Effector memory CD8-positive, alpha-beta T cell (primary cell): ENCODE results near the gene SPATA20.
A peak's percentile ranks its signal among the peaks of the same experiment; 100 is the strongest.

Experiments
- ATAC-seq: fragments of 150-1000 bp; cut with Tn5 transposase; replicated peaks from 2 replicates; pipeline ENCODE4 v1.10.0; 2021; ENCODE audit warnings: mild to moderate bottlenecking, moderate library complexity
- DNase-seq, 3 experiments: peaks; one replicate each; pipeline ENCODE4 v3.0.0; 2021
- H3K27ac Mint-ChIP-seq, 2 donors: one replicate each; pipeline ENCODE4 v1.8.0; 2022; ENCODE audit warnings: mild to moderate bottlenecking in 2 of 2, mixed read lengths in 2 of 2, moderate library complexity in 2 of 2
- H3K27me3 Mint-ChIP-seq, 2 donors: one replicate each; pipeline ENCODE4 v1.8.0; 2022; ENCODE audit warnings: mixed read lengths in 2 of 2
- H3K36me3 Mint-ChIP-seq: one replicate; pipeline ENCODE4 v1.8.0; 2022; ENCODE audit warnings: mild to moderate bottlenecking, moderate library complexity, mixed read lengths; ENCODE audit not compliant: insufficient read depth
- H3K4me1 Mint-ChIP-seq, 2 donors: one replicate each; pipeline ENCODE4 v1.8.0; 2022; ENCODE audit warnings: low read depth in 2 of 2, mixed read lengths in 2 of 2
- H3K4me3 Mint-ChIP-seq, 2 donors: one replicate each; pipeline ENCODE4 v1.8.0; 2022; ENCODE audit warnings: mild to moderate bottlenecking in 2 of 2, mixed read lengths in 2 of 2, moderate library complexity in 2 of 2
- H3K9me3 Mint-ChIP-seq, 2 donors: one replicate each; pipeline ENCODE4 v1.8.0; 2022; ENCODE audit warnings: mixed read lengths in 2 of 2

The SPATA20 gene

DNA sequence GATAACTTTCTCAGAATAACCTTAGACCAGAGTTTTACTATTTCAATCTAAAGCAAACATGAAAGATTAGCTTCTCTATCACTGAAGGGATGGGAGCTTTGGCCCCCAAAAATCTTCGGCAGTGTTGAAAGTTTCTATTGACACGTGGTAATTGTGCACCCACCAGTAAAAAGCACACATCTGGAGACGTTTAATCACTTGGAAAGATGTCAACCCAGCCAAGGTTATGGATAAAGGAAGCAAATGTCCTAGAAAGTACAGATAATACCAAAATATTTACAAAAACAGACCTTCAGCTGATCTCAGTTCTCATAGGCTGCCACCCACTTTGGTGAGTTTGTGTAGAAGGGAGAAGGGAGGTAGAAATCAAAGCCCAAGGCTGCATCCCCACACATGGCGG is 33.5 kb upstream of the SPATA20 start:
- Mint-ChIP-seq H3K4me3 (no peak overlapping the region), H3K9me3 (no peaks in the 10 kb centered on the region), H3K36me3 (no peaks in the 10 kb centered on the region), H3K27me3 (peaks cover 0 to 6% of the 10 kb centered on the region in 2 donors), H3K4me1 (peaks cover 16 to 17% of the 10 kb centered on the region in 2 donors), H3K27ac (no peak overlapping the region)
- DNase-seq (no peak), ATAC-seq (no peak)

- Mint-ChIP-seq H3K27me3 (peaks cover 0 to 6% of the 10 kb centered on the region in 2 donors), H3K9me3 (no peaks in the 10 kb centered on the region), H3K4me3 (no peak overlapping the region), H3K27ac (no peak overlapping the region), H3K36me3 (no peaks in the 10 kb centered on the region), H3K4me1 (peaks cover 10 to 12% of the 10 kb centered on the region in 2 donors)
- no peak for DNase-seq
- ATAC-seq = no peak
These were observed 32.6 kb upstream of the SPATA20 start for GRCh38 chr17:50514388-50514787.

- no peak for ATAC-seq
- H3K27ac Mint-ChIP-seq = no peak overlapping the region
These were observed 31.9 kb upstream of the SPATA20 start for GRCh38 chr17:50514936-50515702.

GRCh38 chr17:50517011-50517410 is 30.0 kb upstream of the SPATA20 start:
- no peaks in the 10 kb centered on the region for H3K36me3 Mint-ChIP-seq
- no peak for ATAC-seq
- H3K4me3 Mint-ChIP-seq = no peak overlapping the region
- no peak for DNase-seq
- peaks cover 0 to 3% of the 10 kb centered on the region in 2 donors for H3K27me3 Mint-ChIP-seq
- no peaks in the 10 kb centered on the region for H3K9me3 Mint-ChIP-seq
- H3K4me1 Mint-ChIP-seq = no peaks in the 10 kb centered on the region
- H3K27ac Mint-ChIP-seq = no peak overlapping the region

More at GRCh38 chr17:50514936-50515702, 31.9 kb upstream of the SPATA20 start:
- no peak for DNase-seq
- Mint-ChIP-seq H3K4me1 (peaks cover 8 to 10% of the 10 kb centered on the region in 2 donors), H3K27me3 (peaks cover 0 to 6% of the 10 kb centered on the region in 2 donors), H3K9me3 (no peaks in the 10 kb centered on the region), H3K36me3 (no peaks in the 10 kb centered on the region), H3K4me3 (no peak overlapping the region)

DNA sequence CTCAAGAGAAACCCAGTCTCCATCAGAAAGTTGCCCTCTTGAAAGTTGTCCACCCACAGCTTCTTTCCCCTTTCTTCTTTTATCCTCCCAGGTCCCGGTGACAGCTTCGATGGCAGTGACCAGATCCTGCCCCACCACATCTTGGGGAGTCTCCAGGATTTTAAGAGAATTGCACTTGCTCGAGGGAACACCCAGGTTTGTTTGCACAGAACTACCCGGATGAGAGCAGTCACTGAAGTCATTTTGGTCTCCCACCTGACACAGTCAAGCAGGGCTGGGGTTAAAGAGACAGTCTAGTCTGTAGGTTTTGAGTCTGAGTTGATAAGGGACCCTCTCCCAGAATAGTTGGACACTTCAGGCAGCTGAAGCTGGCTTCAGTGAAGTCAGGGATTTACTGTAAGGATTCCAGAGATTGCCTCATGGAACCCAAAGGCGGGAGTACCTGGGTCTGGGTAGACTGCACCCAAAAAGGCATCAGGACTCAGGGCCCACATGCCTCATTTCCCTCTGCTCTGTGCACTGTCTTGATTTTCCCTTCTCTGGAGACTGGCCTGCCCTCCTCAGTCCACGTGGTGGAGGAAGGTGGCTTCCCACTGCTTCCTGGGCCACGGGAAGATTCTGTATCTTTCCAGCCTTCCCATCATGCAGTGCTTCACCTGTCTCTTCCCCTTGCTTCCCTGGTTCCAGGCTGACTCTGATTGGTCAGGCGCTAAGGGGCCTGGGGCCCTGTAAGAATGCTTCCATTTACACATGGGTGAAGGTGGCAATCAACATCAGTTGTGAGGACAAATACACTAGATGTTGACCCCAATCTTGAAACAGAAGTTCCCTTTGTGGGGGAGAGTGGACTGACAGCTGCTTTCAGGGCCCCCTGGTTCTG is 29.2 kb upstream of the SPATA20 start:
- Mint-ChIP-seq H3K9me3 (no peaks in the 10 kb centered on the region), H3K36me3 (no peaks in the 10 kb centered on the region), H3K27ac (no peak overlapping the region), H3K27me3 (no peaks in the 10 kb centered on the region), H3K4me3 (no peak overlapping the region), H3K4me1 (no peaks in the 10 kb centered on the region)
- DNase-seq = no peak
- no peak for ATAC-seq

DNA sequence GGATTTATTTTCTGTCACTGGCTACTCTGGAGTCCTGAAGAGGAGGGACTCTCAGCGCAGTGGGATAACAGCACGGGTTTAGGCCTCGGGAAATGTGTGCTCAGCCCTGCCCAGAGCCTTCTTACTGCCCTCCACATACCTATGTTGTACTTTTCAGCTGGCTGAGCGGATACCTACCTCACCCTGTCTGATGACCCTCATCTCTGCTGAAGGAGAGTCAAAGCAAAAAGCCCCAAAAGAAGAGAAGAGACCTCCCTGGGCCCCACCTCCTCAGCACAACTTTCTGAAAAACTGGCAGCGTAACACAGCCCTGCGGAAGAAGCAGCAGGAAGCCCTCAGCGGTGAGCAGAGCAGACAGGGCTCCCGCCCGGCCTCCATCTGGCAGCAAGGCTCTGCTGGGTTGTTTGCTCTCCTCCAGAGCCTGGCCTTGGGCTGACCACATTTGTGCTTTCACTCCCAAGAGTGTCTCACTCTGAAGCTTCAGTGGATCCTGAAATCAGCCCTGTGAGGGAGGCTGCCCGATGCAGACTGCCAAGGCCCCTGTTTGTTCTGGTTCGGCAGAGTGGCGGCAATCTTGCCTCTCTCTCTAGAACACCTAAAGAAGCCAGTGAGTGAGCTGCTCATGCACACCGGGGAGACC is 28.5 kb upstream of the SPATA20 start:
- DNase-seq (no peak), ATAC-seq (no peak)
- Mint-ChIP-seq H3K27me3 (no peaks in the 10 kb centered on the region), H3K27ac (peak overlapping the region in 1 of 2 donors; percentile 81), H3K4me1 (no peaks in the 10 kb centered on the region), H3K4me3 (no peak overlapping the region), H3K9me3 (no peaks in the 10 kb centered on the region), H3K36me3 (no peaks in the 10 kb centered on the region)

- Mint-ChIP-seq H3K4me1 (no peaks in the 10 kb centered on the region), H3K27me3 (no peaks in the 10 kb centered on the region), H3K9me3 (no peaks in the 10 kb centered on the region), H3K27ac (peak overlapping the region in 1 of 2 donors; percentile 81), H3K4me3 (no peak overlapping the region), H3K36me3 (no peaks in the 10 kb centered on the region)
- no peak for ATAC-seq
- DNase-seq = no peak
These were observed 27.7 kb upstream of the SPATA20 start for GRCh38 chr17:50519141-50519834.

- Mint-ChIP-seq H3K27me3 (no peaks in the 10 kb centered on the region), H3K27ac (no peak overlapping the region), H3K4me3 (no peak overlapping the region), H3K4me1 (no peaks in the 10 kb centered on the region), H3K9me3 (no peaks in the 10 kb centered on the region), H3K36me3 (no peaks in the 10 kb centered on the region)
- ATAC-seq (no peak), DNase-seq (no peak)
These were observed 26.5 kb upstream of the SPATA20 start for GRCh38 chr17:50520483-50520882.

- Mint-ChIP-seq H3K27me3 (no peaks in the 10 kb centered on the region), H3K4me3 (no peak overlapping the region), H3K36me3 (no peaks in the 10 kb centered on the region), H3K9me3 (no peaks in the 10 kb centered on the region), H3K4me1 (no peaks in the 10 kb centered on the region), H3K27ac (no peak overlapping the region)
- ATAC-seq (no peak), DNase-seq (no peak)
These were observed 25.5 kb upstream of the SPATA20 start for GRCh38 chr17:50521514-50521913.

- H3K27ac Mint-ChIP-seq = no peak overlapping the region
- ATAC-seq (no peak), DNase-seq (no peak)
These were observed 24.2 kb upstream of the SPATA20 start for GRCh38 chr17:50522766-50523165.

DNA sequence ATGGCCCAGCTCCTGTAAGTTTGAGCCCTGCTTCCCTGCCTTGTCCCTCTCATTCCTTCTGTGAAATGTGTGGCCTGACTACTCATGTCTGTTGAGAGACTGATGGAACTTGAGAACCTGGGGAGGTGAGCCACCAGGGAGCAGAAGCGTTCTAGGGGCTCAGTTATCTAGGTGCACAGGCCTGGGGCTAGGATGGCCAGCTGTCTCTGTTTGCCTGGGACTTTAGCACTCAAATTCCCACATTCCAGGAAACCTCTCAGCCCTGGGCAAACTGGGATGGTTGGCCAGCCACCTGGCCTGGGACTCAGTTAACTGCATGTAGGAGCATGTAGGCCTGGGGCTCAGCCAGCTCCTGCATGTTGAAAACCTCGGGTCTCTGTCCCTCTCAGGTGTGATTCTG is 23.8 kb upstream of the SPATA20 start:
- DNase-seq = no peak
- H3K4me1 Mint-ChIP-seq = no peaks in the 10 kb centered on the region

More at GRCh38 chr17:50522766-50523165, 24.2 kb upstream of the SPATA20 start:
- Mint-ChIP-seq H3K4me3 (no peak overlapping the region), H3K27me3 (no peaks in the 10 kb centered on the region), H3K36me3 (no peaks in the 10 kb centered on the region), H3K4me1 (no peaks in the 10 kb centered on the region), H3K9me3 (no peaks in the 10 kb centered on the region)

DNA sequence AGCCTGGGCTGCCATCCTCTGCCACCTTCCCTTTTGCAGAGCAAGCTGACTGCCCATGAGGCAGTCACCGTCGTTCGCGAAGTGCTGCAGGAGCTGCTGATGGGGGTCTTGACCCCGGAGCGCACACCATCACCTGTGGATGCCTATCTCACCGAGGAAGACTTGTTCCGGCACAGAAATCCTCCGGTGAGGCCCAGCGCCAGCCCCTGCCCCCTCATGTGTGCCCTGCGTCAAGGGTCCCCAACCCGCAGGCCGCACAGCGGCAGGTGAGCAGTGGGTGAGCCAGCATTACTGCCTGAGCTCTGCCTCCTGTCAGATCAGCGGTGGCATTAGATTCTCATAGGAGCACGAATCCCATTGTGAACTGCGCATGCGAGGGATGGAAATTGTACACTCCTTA is 22.1 kb upstream of the SPATA20 start:
- no peaks in the 10 kb centered on the region for H3K4me1 Mint-ChIP-seq
- DNase-seq (no peak), ATAC-seq (no peak)
- no peak overlapping the region for H3K27ac Mint-ChIP-seq
- H3K27me3 Mint-ChIP-seq = peaks cover 10 to 19% of the 10 kb centered on the region in 2 donors
- no peaks in the 10 kb centered on the region for H3K9me3 Mint-ChIP-seq
- H3K4me3 Mint-ChIP-seq = no peak overlapping the region
- H3K36me3 Mint-ChIP-seq = no peaks in the 10 kb centered on the region

More for the DNA sequence above, 23.8 kb upstream of the SPATA20 start:
- no peak for ATAC-seq
- Mint-ChIP-seq H3K27ac (no peak overlapping the region), H3K4me3 (no peak overlapping the region), H3K27me3 (peaks cover 0 to 3% of the 10 kb centered on the region in 2 donors), H3K36me3 (no peaks in the 10 kb centered on the region), H3K9me3 (no peaks in the 10 kb centered on the region)

DNA sequence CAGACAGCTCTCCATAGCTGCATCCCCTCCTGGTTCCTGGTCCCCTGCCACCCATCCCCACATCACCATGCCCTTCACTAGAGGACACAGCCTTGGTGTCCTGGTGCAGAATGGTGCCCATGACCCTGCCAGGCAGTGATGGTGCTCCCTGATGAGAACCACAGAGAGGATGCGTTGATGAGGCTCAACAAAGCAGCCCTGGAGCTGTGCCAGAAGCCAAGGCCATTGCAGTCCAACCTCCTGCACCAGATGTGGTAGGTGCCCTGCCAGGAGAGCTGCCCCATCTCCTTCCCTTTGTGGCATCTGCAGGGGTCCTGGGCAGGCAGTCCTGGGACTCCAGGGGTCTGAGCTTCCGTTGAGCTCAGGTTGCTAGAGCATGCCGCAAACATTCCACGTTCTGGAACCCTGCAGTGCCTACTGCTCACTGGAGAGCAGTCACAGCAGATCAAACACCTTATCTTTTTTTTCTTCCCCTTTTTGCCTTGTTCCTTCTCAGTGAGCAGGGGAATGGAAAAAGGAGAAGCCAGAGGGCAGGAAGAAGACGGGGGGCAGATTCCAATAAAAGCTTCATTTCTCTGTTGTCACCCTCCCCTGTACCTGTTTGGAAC is 19.7 kb upstream of the SPATA20 start:
- H3K9me3 Mint-ChIP-seq = no peaks in the 10 kb centered on the region
- ATAC-seq = no peak

More for the DNA sequence above, 19.7 kb upstream of the SPATA20 start:
- H3K27ac Mint-ChIP-seq = no peak overlapping the region
- peaks cover 34 to 43% of the 10 kb centered on the region in 2 donors for H3K27me3 Mint-ChIP-seq
- no peak for DNase-seq
- H3K4me1 Mint-ChIP-seq = peaks cover 0 to 1% of the 10 kb centered on the region in 2 donors
- H3K4me3 Mint-ChIP-seq = no peak overlapping the region
- no peaks in the 10 kb centered on the region for H3K36me3 Mint-ChIP-seq
